Myocyte (in vitro differentiated cells): ENCODE data around the gene NDC80. TPM values are rescaled to one million over a fixed set of nuclear protein-coding genes. Genes with fewer than 3 reads are reported as not detected.
"Not testable (repeated sequence)": the region's sequence is repeated elsewhere in the genome, so short reads cannot be mapped to it uniquely, and the experiment has no call there.

Experiments
- DNase-seq: peaks from one replicate; pipeline ENCODE4 v3.0.0-alpha.2; 2012; ENCODE audit warnings: low read depth
- polyA plus RNA-seq: library from polyadenylated mRNA; unstranded; fragments of >200 nt; gene quantifications from one replicate; pipeline ENCODE4 v1.2.1, GENCODE V29; 2012; ENCODE audit warnings: missing spikeins
- total RNA-seq: library from RNA; depleted of rRNA; stranded (reverse); fragments of >200 nt; gene quantifications from 2 replicates; pipeline ENCODE4 v1.2.3, GENCODE V29; 2014

NDC80 gene
- total RNA-seq = 0.31 and 1.6 TPM in 2 replicates
- polyA plus RNA-seq = 0.68 TPM

DNA sequence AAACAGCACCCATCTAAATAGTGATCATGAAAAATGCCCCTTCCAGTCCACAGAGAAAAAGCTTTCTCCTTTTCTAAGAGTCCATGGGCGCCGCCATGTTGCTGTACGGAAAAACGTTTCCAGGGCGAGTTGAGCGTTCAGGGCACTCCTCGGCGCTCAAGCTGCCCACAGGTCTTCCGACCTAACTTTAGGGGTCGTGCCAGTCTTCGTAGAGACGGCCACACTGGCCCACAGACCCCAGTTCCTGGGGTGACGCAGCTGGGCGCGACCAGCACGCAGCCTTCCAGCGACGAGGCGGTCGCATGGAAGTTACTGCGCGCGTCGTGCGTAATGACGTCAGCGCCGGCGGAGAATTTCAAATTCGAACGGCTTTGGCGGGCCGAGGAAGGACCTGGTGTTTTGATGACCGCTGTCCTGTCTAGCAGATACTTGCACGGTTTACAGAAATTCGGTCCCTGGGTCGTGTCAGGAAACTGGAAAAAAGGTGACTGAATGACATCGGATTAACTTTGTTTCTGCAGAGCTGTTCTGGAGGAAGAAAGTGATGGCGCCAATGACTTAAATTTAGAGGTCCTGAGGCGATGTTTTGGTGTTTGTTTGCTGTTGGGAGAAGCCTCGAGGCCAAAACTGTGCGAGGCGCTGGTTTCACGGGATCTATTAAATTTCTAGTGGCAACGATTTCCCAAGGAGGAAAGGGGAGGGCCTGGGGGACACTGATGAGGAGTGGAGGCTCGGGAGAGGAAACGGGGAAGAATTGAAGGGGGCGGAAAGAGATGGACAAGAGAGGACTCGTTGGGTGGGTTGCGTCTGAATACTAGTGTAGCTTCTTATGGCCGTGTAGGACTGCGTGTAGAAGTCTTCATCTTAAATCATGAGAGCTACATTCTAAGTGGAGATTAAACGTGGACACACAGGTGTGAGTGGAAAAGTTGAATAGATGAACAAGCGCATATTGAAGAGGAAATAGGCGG, at the start of gene NDC80, which contains the start of gene METTL4:
Gene NDC80 (plus strand): TSS at position 358 of the 971 bp plus-strand sequence. CDS start 1,429 bp downstream, outside the sequence.
Gene METTL4 (minus strand): TSS at position 306 of the 971 bp plus-strand sequence. CDS start 4,289 bp downstream, outside the sequence.
- DNase-seq = peak; percentile 91

DNA sequence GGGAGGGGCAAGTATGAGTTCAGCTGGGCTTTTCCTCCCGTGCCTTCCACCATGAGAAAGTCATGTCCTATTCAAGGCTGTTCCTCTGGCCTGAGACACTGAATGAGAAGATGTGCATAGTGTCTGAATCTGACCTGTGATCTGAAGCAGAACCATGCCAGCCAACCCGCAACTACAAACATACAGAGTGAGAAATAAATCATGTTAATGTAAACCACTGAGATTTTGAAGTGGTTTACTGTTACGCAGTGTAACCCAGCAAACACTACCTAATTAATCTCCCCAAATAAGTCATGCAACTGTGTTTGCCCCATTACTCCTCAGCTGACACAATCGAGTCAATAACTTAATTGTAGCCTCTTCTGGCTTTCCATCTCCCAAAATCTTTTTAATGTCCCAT, 49.2 kb upstream of the NDC80 start:
- no peak for DNase-seq

DNA sequence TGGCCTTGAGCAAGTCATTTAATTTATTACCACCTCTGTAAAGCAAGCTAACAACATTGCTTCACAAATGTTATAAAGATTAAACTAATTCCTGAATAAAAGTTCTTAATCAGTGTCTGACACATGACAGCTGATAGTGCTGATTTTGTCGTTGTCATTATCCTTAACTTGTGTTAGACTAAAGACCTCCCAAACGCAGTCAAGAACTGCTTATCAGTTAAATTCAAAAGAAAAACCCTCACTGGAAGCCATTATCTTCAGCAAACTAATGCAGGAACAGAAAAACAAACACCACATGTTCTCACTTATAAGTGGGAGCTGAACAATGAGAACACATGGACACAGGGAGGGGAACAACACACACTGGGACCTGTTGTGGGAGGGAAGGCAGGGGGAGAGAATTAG, 46.6 kb upstream of the NDC80 start:
- not testable (repeated sequence) for DNase-seq

DNA sequence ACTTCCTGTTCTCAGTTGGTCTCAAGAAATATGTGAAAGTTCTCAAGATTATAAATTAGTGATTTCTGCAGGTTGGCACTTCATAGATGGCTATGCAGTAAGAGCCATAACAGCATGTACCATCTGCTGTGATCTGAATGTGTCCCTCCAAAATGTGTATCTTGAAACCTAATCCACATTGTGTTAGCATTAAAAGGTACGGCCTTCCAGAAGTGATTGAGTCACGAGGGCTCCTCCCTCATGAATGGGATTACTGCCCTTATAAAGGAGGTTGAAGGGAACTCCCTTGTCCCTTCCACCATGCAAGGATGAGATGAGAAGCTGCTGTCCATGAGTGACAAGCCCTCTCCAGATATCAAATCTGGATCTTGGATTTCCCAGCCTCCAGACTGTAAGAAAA, 45.0 kb upstream of the NDC80 start:
- no peak for DNase-seq

DNA sequence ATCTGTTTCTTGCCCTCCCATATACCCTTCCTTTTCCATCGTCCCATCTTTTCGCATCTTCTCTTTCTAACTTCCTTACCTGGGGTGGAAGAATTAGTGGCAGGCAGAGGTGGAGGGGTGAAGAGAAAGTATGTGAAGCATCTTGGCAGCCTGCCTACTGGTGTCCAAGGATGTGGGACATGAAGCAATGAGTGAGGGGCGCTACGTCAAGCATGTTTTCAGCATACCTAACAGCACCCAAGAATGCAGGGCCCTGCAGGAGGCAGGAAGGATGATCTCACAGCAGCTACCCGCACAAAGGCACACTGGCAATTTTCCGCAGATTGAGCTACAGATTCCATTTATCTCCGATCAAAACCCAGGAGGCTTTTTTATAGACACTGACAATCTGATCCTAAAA, 42.2 kb upstream of the NDC80 start:
- DNase-seq = no peak

DNA sequence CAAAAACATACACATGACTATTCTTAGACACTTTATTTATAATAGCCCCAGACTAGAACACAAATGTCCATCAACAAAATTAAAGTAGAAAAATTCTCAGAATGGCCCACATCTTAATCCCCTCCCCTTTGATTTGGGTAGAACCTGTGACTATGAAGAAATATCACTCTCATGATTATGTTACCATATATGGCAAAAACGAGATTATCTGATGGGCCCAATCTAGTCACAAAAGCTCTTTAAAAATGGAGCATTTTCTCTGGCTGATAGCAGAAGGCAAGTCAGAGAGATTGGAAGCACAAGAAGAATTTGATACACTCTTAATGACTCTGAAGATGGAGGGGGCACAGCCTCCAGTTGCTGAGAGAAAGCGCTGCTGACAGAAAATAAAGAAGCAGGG, 39.6 kb upstream of the NDC80 start:
- DNase-seq = no peak

DNA sequence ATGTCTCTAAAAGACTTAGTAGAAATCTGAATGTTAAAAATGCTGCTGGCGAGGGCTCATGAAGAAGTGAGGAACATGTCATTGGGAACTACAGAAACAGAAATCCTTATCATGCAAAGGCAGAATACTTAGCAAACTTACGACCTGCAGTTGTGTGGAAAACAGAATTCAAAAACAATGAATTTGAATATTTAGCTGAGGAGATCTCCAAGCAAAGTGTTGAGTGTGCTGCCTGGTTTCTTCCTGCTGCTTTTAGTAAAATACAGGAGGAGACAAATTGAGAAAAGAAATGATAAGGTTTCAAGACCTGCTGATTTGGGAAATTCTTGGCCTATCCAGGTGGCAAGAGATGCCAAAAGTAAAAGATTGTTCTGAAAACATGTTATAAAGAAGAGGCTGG, 38.6 kb upstream of the NDC80 start:
- DNase-seq = no peak

DNA sequence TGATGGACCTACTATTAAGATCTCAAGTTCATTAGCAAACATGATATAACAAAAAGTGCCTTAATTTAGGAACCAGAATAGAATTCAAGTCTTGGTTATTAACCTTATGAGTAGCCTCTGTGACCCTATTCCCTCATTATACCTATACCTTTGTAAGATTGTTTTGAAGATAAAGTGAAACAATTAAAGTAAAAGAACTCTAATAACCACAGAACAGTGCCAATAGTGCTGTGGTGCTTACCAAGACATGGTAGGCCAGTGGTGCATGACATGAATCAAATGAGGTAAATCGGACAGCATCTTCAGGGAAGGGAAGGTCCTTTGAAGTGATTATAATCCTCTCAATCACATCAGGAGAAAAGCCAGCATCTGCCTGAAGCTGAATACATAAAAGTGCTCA, 36.5 kb upstream of the NDC80 start:
- DNase-seq = no peak

DNA sequence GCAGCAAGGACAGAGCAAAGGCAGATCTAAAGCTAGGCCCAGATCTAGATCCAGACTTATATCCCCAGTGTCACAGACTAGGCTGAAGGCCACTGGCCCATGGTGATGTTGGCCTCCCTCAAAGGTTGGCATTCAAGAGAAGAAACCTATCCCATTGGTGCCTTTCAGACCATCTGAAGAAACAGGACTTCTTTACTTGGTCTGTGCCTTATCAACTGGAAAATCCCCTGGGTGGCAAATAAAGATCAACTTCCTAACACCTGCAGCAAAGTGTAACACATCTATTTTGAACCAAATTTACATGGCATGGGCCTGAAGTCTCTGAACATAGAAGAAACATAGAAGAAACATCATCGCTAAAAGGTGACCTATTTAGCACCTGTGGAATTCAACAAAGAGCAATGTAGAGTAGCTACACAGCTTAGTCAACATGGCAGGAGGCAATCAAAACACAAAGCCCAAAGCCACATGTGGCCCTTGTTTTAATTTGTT, 35.9 kb upstream of the NDC80 start:
- no peak for DNase-seq

DNA sequence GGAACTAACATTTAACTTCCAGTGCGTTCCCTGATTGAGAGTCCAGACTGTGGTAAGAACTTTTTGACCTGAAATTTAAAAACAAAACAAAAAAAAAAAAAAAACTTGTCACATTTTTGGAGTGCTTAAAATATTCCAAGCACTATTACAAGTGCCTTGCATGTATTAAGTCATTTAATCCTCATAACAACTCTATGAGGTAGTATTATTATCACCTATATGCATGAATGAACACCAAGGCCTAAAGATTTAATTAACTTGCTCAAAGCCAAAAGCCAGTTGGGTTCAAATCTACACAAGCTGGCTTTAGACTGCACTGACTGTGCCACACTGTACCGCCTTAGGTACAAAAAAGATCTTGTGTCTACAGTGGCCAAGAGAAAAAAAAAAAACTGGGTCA, 35.3 kb upstream of the NDC80 start:
- no peak for DNase-seq

DNA sequence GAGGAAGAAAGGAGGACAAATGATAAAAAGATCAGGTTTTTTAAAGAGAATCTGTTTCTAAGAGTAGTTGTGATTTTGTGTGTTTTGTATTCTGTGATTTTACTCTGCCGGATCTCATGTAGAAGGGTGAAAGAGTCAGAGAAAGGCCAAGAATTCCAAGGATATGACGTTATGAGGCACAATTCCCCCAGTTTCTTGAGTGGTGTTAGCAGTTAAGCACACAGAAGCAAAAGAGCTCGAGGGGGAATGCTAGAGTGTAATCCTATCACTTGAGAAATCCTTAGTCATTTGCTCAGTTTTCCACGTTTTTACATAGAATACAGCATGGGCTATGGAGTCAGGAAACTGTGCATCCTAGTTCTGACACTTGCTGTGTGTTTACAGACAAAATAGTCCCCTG, 34.9 kb upstream of the NDC80 start:
- DNase-seq = no peak

DNA sequence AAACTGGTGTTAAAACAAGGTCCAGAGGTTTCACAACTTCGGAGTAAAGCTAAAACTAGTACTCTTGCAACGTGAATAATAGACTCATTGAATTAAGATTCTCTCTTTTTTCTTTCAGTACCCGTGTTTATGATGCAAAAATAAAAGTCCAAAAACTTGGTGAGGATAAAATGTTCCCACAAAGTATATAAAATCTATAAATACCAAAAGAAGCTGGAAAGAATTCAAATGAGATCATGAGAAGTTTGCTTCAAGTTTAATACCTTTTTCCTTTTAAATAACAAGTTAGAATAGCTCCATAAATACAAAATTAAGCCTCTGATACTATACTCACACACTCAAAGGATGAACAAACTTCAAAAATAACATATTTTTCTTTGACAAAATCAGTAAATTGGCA, 34.1 kb upstream of the NDC80 start:
- DNase-seq = no peak

DNA sequence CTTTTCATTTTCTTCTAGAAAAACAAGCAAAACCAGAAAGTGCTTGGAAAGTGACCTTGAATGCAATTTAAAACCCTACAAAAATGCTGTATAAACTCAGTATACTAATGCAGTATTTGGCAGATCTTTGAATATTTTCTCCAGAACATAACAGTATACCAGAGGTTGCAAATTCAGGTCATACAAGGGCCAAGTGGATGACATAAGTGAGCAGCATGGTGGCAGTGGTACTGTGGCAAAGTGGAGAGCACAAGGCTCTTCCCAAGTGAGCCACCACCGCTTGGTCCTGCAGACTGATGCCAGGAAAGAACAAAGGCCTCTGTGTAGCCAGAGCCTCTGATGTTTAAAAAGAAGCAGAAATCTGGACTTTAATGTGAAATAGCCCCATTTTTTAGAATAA, 33.1 kb upstream of the NDC80 start:
- no peak for DNase-seq

DNA sequence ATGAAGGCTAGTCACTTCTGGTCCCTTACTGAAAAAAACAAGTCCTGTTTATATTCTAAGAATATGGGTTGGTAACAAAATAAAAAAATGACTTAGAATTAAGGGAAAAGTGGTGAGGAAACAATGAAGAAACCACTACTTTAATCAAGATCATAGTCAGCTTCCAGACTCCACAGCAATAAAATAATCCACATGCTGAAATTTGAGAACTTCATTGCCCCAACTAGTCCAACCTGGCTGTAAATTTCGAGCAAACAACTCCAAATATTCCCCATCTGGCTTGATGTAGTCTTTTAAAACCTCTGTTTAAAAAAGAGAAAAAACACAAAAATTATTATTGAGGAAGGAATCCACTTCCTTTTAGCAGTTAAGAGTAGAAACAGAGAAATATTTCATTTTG, 32.5 kb upstream of the NDC80 start:
- DNase-seq = no peak

DNA sequence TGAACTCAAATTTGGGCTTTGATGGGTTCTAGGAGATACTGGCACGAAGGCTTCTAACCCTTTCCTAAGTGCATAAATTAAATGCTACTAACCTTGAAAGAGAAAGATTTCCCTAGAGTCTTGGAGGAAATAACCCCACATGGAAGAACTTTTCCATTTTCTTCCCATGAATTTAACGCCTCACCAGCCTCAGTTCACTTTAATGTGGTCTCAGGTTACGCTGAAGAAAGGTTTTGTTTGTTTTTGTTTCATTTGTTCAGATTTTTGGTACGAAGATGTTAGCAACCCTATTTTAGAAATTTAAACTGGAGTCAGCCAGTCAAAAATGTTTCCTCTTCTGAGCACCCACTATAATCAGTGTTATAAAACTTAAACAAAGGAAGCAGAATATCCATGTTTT, 30.8 kb upstream of the NDC80 start:
- no peak for DNase-seq

DNA sequence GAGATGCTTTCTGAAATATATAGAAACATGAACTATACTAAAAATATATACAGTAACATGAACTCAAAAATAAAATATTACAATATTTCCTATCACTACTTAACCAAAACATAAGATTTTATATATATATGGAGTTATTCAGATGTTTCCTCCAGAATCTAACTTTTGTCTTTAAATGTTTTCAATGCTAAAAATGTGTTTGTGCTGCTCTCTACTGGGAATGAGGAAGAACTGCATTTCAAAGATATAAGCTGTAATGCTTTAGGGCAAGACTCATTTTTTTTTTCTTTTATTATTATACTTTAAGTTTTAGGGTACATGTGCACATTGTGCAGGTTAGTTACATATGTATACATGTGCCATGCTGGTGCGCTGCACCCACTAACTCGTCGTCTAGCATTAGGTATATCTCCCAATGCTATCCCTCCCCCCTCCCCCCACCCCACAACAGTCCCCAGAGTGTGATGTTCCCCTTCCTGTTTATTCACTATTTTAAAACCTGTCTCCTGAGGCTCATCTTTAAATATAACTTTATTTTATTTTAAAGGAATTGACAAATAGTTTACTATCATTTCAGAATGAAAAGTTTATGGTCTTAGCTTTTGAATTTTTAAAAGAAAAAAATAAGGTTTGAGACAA, 29.3 kb upstream of the NDC80 start:
- DNase-seq = peak; percentile 53

DNA sequence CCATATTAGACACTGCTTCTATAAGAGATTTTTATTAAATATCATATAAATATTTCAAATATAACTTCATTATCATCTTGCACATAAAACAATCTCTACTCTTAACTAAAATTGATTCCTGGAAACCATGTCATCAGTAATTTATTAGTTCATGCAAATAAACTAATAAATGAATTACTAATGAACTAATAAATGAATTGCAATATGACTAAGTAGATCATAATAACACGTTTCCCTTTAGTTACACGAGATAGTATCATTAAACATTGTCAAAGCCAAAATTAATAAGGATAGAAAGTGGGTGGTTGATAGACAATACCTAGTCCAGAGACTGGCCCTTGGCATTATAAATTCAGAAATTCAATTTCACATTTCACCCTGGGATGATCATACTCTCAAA, 26.2 kb upstream of the NDC80 start:
- no peak for DNase-seq

DNA sequence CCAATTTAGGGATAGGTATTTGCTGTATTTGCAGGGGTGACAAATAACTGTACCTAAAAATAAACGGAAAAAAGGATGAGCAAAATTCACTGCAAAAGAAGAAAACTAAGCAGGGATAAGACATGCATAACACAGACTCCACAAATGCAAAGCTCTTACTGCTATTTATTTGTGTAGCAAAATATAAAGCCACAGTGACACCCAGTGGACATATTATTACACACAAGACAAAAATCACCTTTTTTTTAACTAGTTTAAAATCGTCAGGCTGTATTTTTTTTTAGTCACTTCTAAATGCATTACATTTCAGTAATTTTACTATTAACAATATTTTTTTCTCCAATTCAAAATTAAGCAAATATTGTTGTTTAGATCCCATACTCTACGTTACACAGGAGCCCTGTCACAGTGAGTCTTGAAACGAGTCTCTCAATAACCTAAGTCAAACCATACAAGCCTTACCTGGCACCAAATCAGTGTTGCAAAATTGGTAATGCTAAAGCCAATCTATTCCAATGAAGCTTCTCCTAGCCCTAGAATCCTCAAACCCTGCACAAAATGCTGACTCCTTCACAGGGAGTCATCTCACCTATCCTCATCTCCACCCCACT, 23.8 kb upstream of the NDC80 start:
- peak; percentile 57 for DNase-seq

DNA sequence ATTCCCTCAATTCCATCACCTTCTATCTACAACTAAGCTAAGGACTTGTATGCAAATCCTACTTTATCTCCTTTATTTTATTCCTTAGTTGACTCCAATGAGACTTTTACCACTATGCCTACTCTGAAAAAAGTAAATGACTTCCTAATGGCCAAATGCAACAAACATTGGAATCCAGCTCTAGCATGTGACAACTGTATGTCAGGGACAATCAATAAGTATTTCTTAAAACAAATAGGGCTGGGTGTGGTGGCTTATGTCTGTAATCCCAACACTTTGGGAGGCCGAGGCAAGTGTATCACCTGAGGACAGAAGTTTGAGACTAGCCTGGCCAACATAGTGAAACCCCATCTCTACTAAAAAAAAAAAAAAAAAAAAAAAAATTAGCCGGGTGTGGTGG, 21.9 kb upstream of the NDC80 start:
- DNase-seq = no peak

DNA sequence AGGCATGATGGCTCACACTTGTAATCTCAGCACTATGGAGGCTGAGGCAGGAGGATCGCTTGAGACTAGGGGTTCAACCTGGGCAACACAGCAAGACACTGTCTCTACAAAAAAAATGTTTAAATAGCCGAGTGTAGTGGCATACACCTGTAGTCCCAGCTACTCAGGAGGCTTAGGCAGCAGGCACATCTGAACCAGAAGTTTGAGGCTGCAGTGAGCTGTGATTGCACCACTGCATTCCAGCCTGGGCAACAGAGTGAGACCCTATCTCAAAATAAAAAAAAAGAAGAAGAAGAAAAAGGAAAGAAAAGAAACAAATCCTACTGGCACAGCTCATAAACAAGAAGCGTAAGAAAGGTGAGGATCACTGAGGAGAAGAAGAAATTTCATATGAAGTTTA, 19.9 kb upstream of the NDC80 start:
- no peak for DNase-seq

DNA sequence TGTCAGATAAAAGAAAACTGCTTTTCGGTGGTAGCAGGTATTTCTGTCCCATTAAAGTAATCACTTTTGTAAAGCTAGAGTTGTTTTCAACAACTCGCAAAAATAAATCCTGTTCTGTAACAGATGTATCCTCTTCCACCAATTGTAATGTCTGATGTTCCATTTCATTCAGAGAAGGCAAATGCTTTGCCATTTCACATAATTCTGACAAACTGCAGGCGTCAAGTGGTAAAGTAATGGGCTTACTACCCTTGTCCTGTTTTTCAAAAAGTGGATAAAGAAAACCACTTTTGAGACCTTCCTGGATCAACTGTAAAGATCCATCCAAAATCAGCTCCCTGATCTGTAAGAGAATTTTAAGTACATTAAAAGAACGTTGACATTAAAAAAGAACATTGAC, 16.7 kb upstream of the NDC80 start:
- DNase-seq = no peak

DNA sequence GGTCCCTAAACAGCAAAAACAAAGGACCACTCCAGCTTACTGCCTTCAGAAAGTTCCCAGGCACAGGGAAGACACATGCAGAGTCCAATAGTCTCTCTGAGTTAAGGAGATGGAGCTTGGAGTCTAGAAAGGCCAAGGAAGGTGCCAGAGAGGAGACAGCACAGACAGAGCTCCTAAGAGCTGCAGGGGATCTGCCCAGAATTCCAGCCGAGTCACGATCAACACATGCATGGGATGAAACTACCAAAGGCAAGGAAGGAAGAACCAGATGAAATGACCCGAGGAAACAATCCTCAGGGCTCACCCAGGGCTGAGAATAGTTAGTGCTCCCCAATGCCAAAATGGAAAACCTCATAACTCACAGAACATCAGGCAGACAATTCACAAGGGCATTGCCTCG, 15.5 kb upstream of the NDC80 start:
- DNase-seq = no peak
